T-helper 9 cell (primary cell): ENCODE measurements around the gene DIS3L.
A peak's percentile ranks its signal among the peaks of the same experiment; 100 is the strongest.
"Not testable (repeated sequence)": the region's sequence is repeated elsewhere in the genome, so short reads cannot be mapped to it uniquely, and the experiment has no call there.

ENCODE experiments used
- DNase-seq: peaks from one replicate; pipeline ENCODE4 v3.0.0-alpha.2; 2020
- total RNA-seq, 2 donors: gene quantifications; one replicate each; lab custom pipeline; 2026; lab: John Stamatoyannopoulos, UW

Gene DIS3L
- total RNA-seq: 39.6 to 67.4 reads per million in 2 donors

GRCh38 chr15:66293419-66294156, at the start of gene DIS3L:
Gene DIS3L, plus strand, starts transcription at chr15:66293568. Its CDS starts 29 bp downstream, at chr15:66293597.
- peak; percentile 43 for DNase-seq

- not testable (repeated sequence) for DNase-seq
Measured at GRCh38 chr15:66245832-66246231, 47.5 kb upstream of the DIS3L start.

- no peak for DNase-seq
Measured at GRCh38 chr15:66246937-66247336, 46.4 kb upstream of the DIS3L start.

- no peak for DNase-seq
Measured at GRCh38 chr15:66249605-66250174, 43.7 kb upstream of the DIS3L start.

- no peak for DNase-seq
Measured at GRCh38 chr15:66251065-66251789, 42.1 kb upstream of the DIS3L start.

- peak; percentile 30 for DNase-seq
Measured at GRCh38 chr15:66251790-66252684, 41.3 kb upstream of the DIS3L start.

GRCh38 chr15:66252685-66253417, 40.5 kb upstream of the DIS3L start:
- peak; percentile 4 for DNase-seq

GRCh38 chr15:66253418-66254088, 39.8 kb upstream of the DIS3L start, which contains the start of gene MEGF11:
Gene MEGF11, minus strand, starts transcription at chr15:66253750. Its CDS starts 125,347 bp downstream, at chr15:66128403.
- no peak for DNase-seq

- no peak for DNase-seq
Measured at GRCh38 chr15:66254089-66254950, 39.0 kb upstream of the DIS3L start.

GRCh38 chr15:66254951-66255676, 38.3 kb upstream of the DIS3L start:
- DNase-seq: no peak

- DNase-seq: no peak
Measured at GRCh38 chr15:66256692-66257091, 36.7 kb upstream of the DIS3L start.

GRCh38 chr15:66261056-66261455, 32.3 kb upstream of the DIS3L start:
- DNase-seq: no peak

GRCh38 chr15:66262837-66263236, 30.5 kb upstream of the DIS3L start:
- not testable (repeated sequence) for DNase-seq

GRCh38 chr15:66264859-66265513, 28.4 kb upstream of the DIS3L start:
- no peak for DNase-seq

- DNase-seq: no peak
Measured at GRCh38 chr15:66269326-66270090, 23.9 kb upstream of the DIS3L start.

GRCh38 chr15:66270932-66271331, 22.4 kb upstream of the DIS3L start:
- DNase-seq: no peak

- DNase-seq: no peak
Measured at GRCh38 chr15:66275352-66275751, 18.0 kb upstream of the DIS3L start.

- DNase-seq: no peak
Measured at GRCh38 chr15:66276546-66276945, 16.8 kb upstream of the DIS3L start.
